NCI-H187 treated with DMSO at 0.1 percent for 48 hours (cell line): ENCODE measurements around the gene RTL1.

Source experiments
- DNase-seq: peaks from one replicate; lab custom pipeline; 2025; lab: John Stamatoyannopoulos, UW

The RTL1 gene

DNA sequence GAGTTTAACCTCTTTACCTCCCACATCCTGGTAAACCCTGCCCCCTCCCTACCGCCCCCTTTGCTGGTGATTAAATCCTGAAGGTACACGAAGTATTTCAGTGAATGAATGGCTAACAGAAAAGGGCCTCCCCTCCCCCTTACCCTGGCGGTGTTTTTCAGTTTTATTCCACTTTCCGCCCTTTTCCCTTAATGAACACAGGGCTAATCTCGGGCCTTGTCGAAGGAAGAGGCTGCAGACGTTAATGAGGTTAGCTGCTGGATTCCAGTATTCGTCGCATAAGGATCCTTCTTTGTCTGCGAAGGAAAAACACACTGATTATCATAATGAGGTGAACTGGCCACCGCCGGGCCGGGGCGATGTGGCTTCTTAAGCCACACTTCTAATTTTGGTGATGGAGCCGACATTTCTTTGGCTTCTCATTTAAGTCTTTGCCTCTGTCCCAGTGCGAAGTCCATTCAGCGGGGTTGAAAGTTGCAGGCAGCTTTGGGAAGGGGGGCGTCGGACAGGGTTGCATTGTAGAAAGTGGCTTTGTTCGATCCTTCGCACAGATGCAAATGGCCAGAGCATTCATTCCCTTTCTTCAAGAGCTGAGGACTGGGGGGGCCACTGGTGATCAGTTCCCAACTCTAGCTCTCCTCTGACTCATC lies 71.1 kb downstream of the RTL1 start:
- no peak for DNase-seq

DNA sequence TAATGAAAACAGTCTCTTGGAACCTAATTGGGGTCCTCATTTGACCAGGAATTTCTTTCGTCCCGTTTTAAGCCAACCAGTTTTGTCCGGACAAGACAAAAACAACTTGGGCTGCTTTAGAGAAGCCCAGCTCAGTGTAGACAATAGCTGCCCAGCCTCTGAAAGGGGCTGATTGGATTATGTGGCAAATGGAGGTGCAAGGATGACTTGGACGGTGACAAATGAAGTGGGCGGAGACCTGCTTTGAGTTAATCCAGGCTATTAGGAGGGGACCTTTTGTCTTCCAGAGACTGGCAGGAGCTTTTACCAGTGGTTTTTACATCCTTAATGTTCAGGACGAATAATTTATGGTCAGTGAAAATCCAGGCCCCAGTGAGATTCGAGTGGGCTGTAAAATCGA lies 72.8 kb downstream of the RTL1 start:
- DNase-seq: peak; percentile 73
